ENCODE data around the gene STK25. TPM values are rescaled to one million over a fixed set of nuclear protein-coding genes. Genes with fewer than 3 reads are reported as not detected.

Gene STK25
- polyA plus RNA-seq, 2 of the 4 experiments (the other 2 are of a cell fraction), result 101 to 138 TPM

GRCh38 chr2:241463276-241464135 is 44.9 kb downstream of the STK25 start:
- 91% methylated on average over 15 of the region's 18 CpGs for WGBS (ENCODE audit: missing lambda C conversion rate)
- no peak overlapping the region for H3K4me3 ChIP-seq
- H3K9me3 ChIP-seq, result no peaks in the 10 kb centered on the region
- H3K4me1 ChIP-seq, result no peaks in the 10 kb centered on the region
- ATAC-seq, result no peak
- H3K4me2 ChIP-seq, result no peak overlapping the region
- DNase-seq (ENCODE audit: low read depth in 1 of 2, low spot score in 1 of 2), result no peak
- ChIA-PET CTCF (no interaction called here), POLR2A (no interaction called here)
- H3K27ac ChIP-seq, result no peak overlapping the region
- no peak for TF ChIP-seq HOXB5 (CRISPR knock-in tag; IDR thresholded peaks at IDR 0.05)
- TF ChIP-seq NR3C1 (IDR thresholded peaks at IDR 0.05), result no peak
- TF ChIP-seq HES2 (IDR thresholded peaks at IDR 0.05), result no peak
- no peak for TF ChIP-seq ELK1 (IDR thresholded peaks at IDR 0.05; ENCODE audit: low read depth, low read length)
- no peak for TF ChIP-seq EP300 (IDR thresholded peaks at IDR 0.05)
- TF ChIP-seq BHLHE40 (IDR thresholded peaks at IDR 0.05; ENCODE audit: low read depth, low read length), result no peak
- no peak for TF ChIP-seq NFE2L2 (conservative IDR thresholded peaks at IDR 0.05; ENCODE audit: low read length)
- TF ChIP-seq RARB (CRISPR knock-in tag; IDR thresholded peaks at IDR 0.05), result no peak
- TF ChIP-seq NPAS2 (CRISPR knock-in tag; IDR thresholded peaks at IDR 0.05; ENCODE audit: borderline replicate concordance), result no peak
- FAIRE-seq, result no peak

GRCh38 chr2:241461693-241462677 is 46.4 kb downstream of the STK25 start:
- CTCF ChIA-PET, result interaction anchor here (0.6 kb wide), 1 partner anchor 31 kb away, joined by 4 read pairs; no protein-coding TSS in a partner anchor
- no peaks in the 10 kb centered on the region for H3K9me3 ChIP-seq
- no peak for FAIRE-seq
- POLR2A ChIA-PET, result no interaction called here
- peak; percentile 12 to 26; a peak in 3 of 6 replicates for ATAC-seq
- no peak for TF ChIP-seq KDM5A (IDR thresholded peaks at IDR 0.05)
- TF ChIP-seq RFX5 (IDR thresholded peaks at IDR 0.05), result no peak
- TF ChIP-seq SREBF2 (IDR thresholded peaks at IDR 0.05), result no peak
- TF ChIP-seq RAD21 (conservative IDR thresholded peaks at IDR 0.05 in 1 of 2, IDR thresholded peaks at IDR 0.05 in 1 of 2), result no peak
- no peak for TF ChIP-seq JUN (IDR thresholded peaks at IDR 0.05)
- no peak for TF ChIP-seq FOSB (CRISPR knock-in tag; IDR thresholded peaks at IDR 0.05)
- no peak for TF ChIP-seq HDAC2 (IDR thresholded peaks at IDR 0.05)
- TF ChIP-seq REST (IDR thresholded peaks at IDR 0.05), result no peak
- TF ChIP-seq PHF8 (IDR thresholded peaks at IDR 0.05; ENCODE audit: borderline replicate concordance, low read depth), result no peak
- TF ChIP-seq HMGXB4 (CRISPR knock-in tag; IDR thresholded peaks at IDR 0.05; ENCODE audit: borderline replicate concordance), result no peak
- no peak for TF ChIP-seq TP53 (CRISPR knock-in tag; IDR thresholded peaks at IDR 0.05)
- H3K4me2 ChIP-seq, result no peak overlapping the region
- 79% methylated on average over 19 of the region's 19 CpGs for WGBS (ENCODE audit: missing lambda C conversion rate)
- no peaks in the 10 kb centered on the region for H3K4me1 ChIP-seq
- H3K4me3 ChIP-seq, result no peak overlapping the region
- no peak overlapping the region for H3K27ac ChIP-seq
- no peak for DNase-seq (ENCODE audit: low read depth in 1 of 2, low spot score in 1 of 2)

Measured in A549 (cell line).